ENCODE data around the gene VWF.
"Not testable (repeated sequence)": the region's sequence is repeated elsewhere in the genome, so short reads cannot be mapped to it uniquely, and the experiment has no call there.

VWF gene

DNA sequence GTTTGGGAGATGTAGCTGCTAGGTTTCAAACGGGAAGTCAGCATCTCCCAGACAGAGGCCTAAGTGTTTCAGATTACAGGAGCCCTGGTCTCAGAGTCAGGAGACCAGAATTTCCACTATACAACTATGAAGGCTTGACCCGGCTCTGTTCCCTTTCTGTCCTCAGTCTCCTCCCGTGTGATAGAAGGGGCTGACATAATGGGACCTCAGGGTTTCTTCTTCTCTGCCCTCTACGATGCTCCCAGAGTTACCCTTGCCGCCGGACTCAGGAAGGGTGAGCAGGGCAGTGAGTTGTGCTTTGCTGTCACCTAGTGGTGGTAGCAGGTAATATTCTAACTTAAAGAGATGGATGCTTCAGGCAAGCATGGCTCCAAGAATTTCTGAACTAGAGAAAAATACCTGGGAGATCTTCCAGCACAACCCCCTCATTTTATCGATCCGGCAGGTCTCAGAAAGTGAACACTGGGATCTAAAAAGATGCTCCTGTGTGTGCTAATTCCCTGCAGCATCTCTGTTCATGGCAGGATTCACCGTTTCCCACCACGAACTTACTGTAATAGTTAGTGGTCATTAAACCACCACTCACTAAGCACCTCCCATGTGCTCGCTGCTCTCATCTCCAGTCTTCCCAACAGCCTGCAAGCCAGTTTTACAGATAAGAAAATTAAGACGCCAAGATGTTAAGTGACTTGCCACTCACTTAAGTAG is 84.4 kb downstream of the VWF start:
- H3K27ac ChIP-seq (ENCODE audit: low read length), result no peak overlapping the region
- H3K27me3 ChIP-seq (ENCODE audit: low read depth, low read length), result no peaks in the 10 kb centered on the region
- H3K9me3 ChIP-seq (ENCODE audit: control insufficient read depth in 1 of 2, low read length in 2 of 2), result no peaks in the 10 kb centered on the region
- H3K4me3 ChIP-seq (ENCODE audit: low read depth in 1 of 2, low read length in 2 of 2), result no peak overlapping the region
- H3K36me3 ChIP-seq (ENCODE audit: control insufficient read depth in 1 of 2, insufficient read depth in 2 of 2, low read length in 2 of 2), result no peaks in the 10 kb centered on the region
- peaks cover 0 to 9% of the 10 kb centered on the region in 2 donors for H3K4me1 ChIP-seq (ENCODE audit: control insufficient read depth in 1 of 2, insufficient read depth in 2 of 2, low read length in 2 of 2)

DNA sequence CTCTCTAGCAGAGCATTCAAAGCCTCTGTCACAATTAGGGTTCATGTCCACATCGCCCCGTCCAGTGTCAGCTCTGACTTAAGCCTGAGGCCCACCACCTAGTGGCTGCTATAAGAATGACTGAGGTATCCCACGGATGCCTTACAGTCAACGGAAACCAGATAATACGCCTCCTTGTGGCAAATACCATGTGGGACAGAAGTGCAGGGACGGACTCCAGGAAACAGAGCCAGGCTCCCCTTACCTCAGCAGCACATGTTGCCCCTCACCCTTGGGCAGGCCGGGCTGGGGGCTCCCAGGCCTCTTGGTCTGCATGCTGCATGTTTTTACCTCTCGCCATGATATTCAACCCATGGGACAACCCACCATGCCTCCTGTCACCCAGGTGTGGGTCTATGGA is 86.3 kb downstream of the VWF start:
- Histone ChIP-seq H3K27me3 (ENCODE audit: low read depth, low read length) (no peaks in the 10 kb centered on the region), H3K27ac (ENCODE audit: low read length) (no peak overlapping the region), H3K4me3 (ENCODE audit: low read depth in 1 of 2, low read length in 2 of 2) (no peak overlapping the region), H3K9me3 (ENCODE audit: control insufficient read depth in 1 of 2, low read length in 2 of 2) (no peaks in the 10 kb centered on the region), H3K36me3 (ENCODE audit: control insufficient read depth in 1 of 2, insufficient read depth in 2 of 2, low read length in 2 of 2) (no peaks in the 10 kb centered on the region), H3K4me1 (ENCODE audit: control insufficient read depth in 1 of 2, insufficient read depth in 2 of 2, low read length in 2 of 2) (peaks cover 0 to 9% of the 10 kb centered on the region in 2 donors)

- H3K9me3 ChIP-seq (ENCODE audit: control insufficient read depth in 1 of 2, low read length in 2 of 2), result no peaks in the 10 kb centered on the region
- no peaks in the 10 kb centered on the region for H3K36me3 ChIP-seq (ENCODE audit: control insufficient read depth in 1 of 2, insufficient read depth in 2 of 2, low read length in 2 of 2)
- H3K27ac ChIP-seq (ENCODE audit: low read length), result no peak overlapping the region
- peaks cover 0 to 9% of the 10 kb centered on the region in 2 donors for H3K4me1 ChIP-seq (ENCODE audit: control insufficient read depth in 1 of 2, insufficient read depth in 2 of 2, low read length in 2 of 2)
- no peak overlapping the region for H3K4me3 ChIP-seq (ENCODE audit: low read depth in 1 of 2, low read length in 2 of 2)
- no peaks in the 10 kb centered on the region for H3K27me3 ChIP-seq (ENCODE audit: low read depth, low read length)
Observed at GRCh38 chr12:6037459-6037858, 87.0 kb downstream of the VWF start.

DNA sequence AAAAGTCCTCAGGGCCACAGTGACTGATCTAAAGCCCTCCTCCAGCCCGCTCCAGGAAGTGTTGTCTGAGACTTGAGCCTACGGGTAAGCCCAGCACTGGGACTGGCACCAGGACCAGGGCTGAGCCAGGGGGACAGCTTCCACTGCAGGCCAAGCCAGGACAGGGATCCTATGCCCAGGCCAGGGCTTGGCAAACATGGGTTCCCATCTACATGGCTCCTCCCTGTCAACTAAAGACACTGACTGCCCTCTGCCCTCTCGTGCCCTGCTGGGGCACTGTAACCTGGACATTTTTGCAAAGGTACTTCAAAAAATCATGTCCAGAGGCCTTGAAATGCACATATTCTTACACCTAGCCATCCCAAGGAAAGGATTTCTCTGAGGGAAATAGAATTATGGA is 88.0 kb downstream of the VWF start:
- Histone ChIP-seq H3K27ac (ENCODE audit: low read length) (no peak overlapping the region), H3K4me3 (ENCODE audit: low read depth in 1 of 2, low read length in 2 of 2) (no peak overlapping the region), H3K4me1 (ENCODE audit: control insufficient read depth in 1 of 2, insufficient read depth in 2 of 2, low read length in 2 of 2) (peaks cover 0 to 9% of the 10 kb centered on the region in 2 donors), H3K36me3 (ENCODE audit: control insufficient read depth in 1 of 2, insufficient read depth in 2 of 2, low read length in 2 of 2) (no peaks in the 10 kb centered on the region), H3K9me3 (ENCODE audit: control insufficient read depth in 1 of 2, low read length in 2 of 2) (no peaks in the 10 kb centered on the region), H3K27me3 (ENCODE audit: low read depth, low read length) (no peaks in the 10 kb centered on the region)

DNA sequence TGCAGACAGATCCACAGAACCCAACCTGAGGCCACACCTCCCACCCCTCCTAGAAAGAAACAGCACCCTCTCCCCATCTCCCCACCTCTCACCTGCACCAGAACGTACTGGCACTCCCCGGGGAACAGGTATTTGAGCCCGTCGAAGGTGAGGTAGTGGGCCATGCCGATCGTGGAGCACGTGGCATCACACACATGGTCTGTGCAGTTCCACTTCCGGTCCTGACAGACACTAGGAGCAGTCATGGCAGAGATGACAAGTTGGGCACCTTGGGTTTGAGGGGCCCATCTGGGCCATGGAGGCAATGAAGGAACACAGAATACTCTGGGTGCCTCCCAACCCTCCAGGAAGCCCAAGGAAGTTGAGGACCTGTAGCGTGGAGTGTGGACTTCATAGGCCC is 89.9 kb downstream of the VWF start:
- H3K36me3 ChIP-seq (ENCODE audit: control insufficient read depth in 1 of 2, insufficient read depth in 2 of 2, low read length in 2 of 2), result no peaks in the 10 kb centered on the region
- no peaks in the 10 kb centered on the region for H3K4me1 ChIP-seq (ENCODE audit: control insufficient read depth in 1 of 2, insufficient read depth in 2 of 2, low read length in 2 of 2)
- H3K4me3 ChIP-seq (ENCODE audit: low read depth in 1 of 2, low read length in 2 of 2), result no peak overlapping the region
- no peaks in the 10 kb centered on the region for H3K9me3 ChIP-seq (ENCODE audit: control insufficient read depth in 1 of 2, low read length in 2 of 2)
- no peak overlapping the region for H3K27ac ChIP-seq (ENCODE audit: low read length)
- H3K27me3 ChIP-seq (ENCODE audit: low read depth, low read length), result no peaks in the 10 kb centered on the region

DNA sequence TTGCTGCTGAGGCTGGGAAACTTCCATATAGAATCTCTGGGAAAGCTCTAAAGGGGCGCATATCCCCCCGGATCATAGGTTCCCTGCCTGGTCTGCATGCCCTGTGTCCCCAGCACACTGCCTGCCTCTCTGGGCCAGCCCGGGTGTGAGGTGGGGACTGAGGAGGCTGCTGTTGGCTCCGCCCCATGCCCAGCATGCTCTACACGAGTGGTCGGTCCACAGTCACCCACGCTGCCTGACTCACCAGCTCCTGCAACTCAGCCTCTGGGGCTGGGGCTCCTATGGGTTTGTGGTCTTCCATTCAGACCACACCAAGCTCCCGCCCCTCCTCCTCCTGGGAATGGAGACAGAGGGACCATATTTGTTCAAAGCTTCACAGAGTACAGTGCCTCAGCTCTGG is 90.9 kb downstream of the VWF start:
- H3K4me3 ChIP-seq (ENCODE audit: low read depth in 1 of 2, low read length in 2 of 2), result no peak overlapping the region
- H3K27ac ChIP-seq (ENCODE audit: low read length), result no peak overlapping the region
- no peaks in the 10 kb centered on the region for H3K36me3 ChIP-seq (ENCODE audit: control insufficient read depth in 1 of 2, insufficient read depth in 2 of 2, low read length in 2 of 2)
- no peaks in the 10 kb centered on the region for H3K9me3 ChIP-seq (ENCODE audit: control insufficient read depth in 1 of 2, low read length in 2 of 2)
- no peaks in the 10 kb centered on the region for H3K4me1 ChIP-seq (ENCODE audit: control insufficient read depth in 1 of 2, insufficient read depth in 2 of 2, low read length in 2 of 2)
- H3K27me3 ChIP-seq (ENCODE audit: low read depth, low read length), result no peaks in the 10 kb centered on the region

GRCh38 chr12:6032726-6033125 is 91.7 kb downstream of the VWF start:
- Histone ChIP-seq H3K36me3 (ENCODE audit: control insufficient read depth in 1 of 2, insufficient read depth in 2 of 2, low read length in 2 of 2) (no peaks in the 10 kb centered on the region), H3K4me1 (ENCODE audit: control insufficient read depth in 1 of 2, insufficient read depth in 2 of 2, low read length in 2 of 2) (no peaks in the 10 kb centered on the region), H3K4me3 (ENCODE audit: low read depth in 1 of 2, low read length in 2 of 2) (no peak overlapping the region), H3K9me3 (ENCODE audit: control insufficient read depth in 1 of 2, low read length in 2 of 2) (no peaks in the 10 kb centered on the region), H3K27me3 (ENCODE audit: low read depth, low read length) (no peaks in the 10 kb centered on the region), H3K27ac (ENCODE audit: low read length) (no peak overlapping the region)

DNA sequence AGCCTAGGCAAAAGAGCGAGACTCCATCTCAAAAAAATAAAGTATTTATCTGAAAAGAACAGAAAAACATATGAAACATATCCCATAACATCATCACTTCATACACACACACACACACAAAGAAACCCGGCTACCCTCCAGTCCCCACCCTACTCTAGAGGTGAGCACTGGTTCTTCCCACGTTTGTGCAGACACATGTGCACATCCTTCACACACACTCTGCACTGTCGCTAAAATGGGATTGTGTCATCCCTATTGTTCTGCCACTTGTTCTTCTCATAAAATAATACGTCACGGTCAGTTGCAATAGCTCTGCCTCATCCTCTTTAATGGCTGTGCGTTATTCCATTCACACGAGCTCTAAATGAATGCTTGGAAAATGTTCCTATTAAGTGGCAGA is 93.5 kb downstream of the VWF start:
- H3K4me1 ChIP-seq (ENCODE audit: control insufficient read depth in 1 of 2, insufficient read depth in 2 of 2, low read length in 2 of 2), result no peaks in the 10 kb centered on the region
- no peak overlapping the region for H3K27ac ChIP-seq (ENCODE audit: low read length)
- H3K9me3 ChIP-seq (ENCODE audit: control insufficient read depth in 1 of 2, low read length in 2 of 2), result peaks cover 0 to 5% of the 10 kb centered on the region in 2 donors
- no peaks in the 10 kb centered on the region for H3K36me3 ChIP-seq (ENCODE audit: control insufficient read depth in 1 of 2, insufficient read depth in 2 of 2, low read length in 2 of 2)
- no peaks in the 10 kb centered on the region for H3K27me3 ChIP-seq (ENCODE audit: low read depth, low read length)
- no peak overlapping the region for H3K4me3 ChIP-seq (ENCODE audit: low read depth in 1 of 2, low read length in 2 of 2)

GRCh38 chr12:6030081-6030480 is 94.4 kb downstream of the VWF start:
- Histone ChIP-seq H3K9me3 (ENCODE audit: control insufficient read depth in 1 of 2, low read length in 2 of 2) (peaks cover 0 to 5% of the 10 kb centered on the region in 2 donors), H3K36me3 (ENCODE audit: control insufficient read depth in 1 of 2, insufficient read depth in 2 of 2, low read length in 2 of 2) (no peaks in the 10 kb centered on the region), H3K4me3 (ENCODE audit: low read depth in 1 of 2, low read length in 2 of 2) (no peak overlapping the region), H3K27me3 (ENCODE audit: low read depth, low read length) (no peaks in the 10 kb centered on the region), H3K27ac (ENCODE audit: low read length) (no peak overlapping the region), H3K4me1 (ENCODE audit: control insufficient read depth in 1 of 2, insufficient read depth in 2 of 2, low read length in 2 of 2) (no peaks in the 10 kb centered on the region)

DNA sequence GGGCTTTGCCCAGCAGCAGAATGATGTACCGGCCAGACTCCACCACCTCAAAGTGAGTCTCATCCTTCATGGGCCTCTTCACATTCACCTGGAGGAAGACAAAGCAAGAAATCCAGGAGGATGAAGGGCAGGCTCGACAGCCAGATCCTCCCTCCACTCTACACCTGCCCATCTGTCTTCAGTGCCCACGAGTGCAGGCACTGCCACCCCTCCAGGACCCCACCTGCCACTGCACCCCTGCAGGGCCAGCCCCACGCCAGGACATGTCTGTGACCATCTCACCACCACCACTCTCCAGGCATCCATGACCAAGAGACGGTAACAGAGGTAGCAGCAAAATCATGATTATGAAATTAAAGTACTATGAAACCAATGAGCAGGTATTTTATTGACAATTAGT is 95.1 kb downstream of the VWF start:
- H3K4me3 ChIP-seq (ENCODE audit: low read depth in 1 of 2, low read length in 2 of 2), result no peak overlapping the region
- H3K27ac ChIP-seq (ENCODE audit: low read length), result no peak overlapping the region
- H3K4me1 ChIP-seq (ENCODE audit: control insufficient read depth in 1 of 2, insufficient read depth in 2 of 2, low read length in 2 of 2), result no peaks in the 10 kb centered on the region
- no peaks in the 10 kb centered on the region for H3K36me3 ChIP-seq (ENCODE audit: control insufficient read depth in 1 of 2, insufficient read depth in 2 of 2, low read length in 2 of 2)
- H3K27me3 ChIP-seq (ENCODE audit: low read depth, low read length), result no peaks in the 10 kb centered on the region
- H3K9me3 ChIP-seq (ENCODE audit: control insufficient read depth in 1 of 2, low read length in 2 of 2), result peaks cover 0 to 5% of the 10 kb centered on the region in 2 donors

GRCh38 chr12:6026998-6027397 is 97.5 kb downstream of the VWF start:
- no peaks in the 10 kb centered on the region for H3K4me1 ChIP-seq (ENCODE audit: control insufficient read depth in 1 of 2, insufficient read depth in 2 of 2, low read length in 2 of 2)
- H3K36me3 ChIP-seq (ENCODE audit: control insufficient read depth in 1 of 2, insufficient read depth in 2 of 2, low read length in 2 of 2), result no peaks in the 10 kb centered on the region
- H3K27ac ChIP-seq (ENCODE audit: low read length), result no peak overlapping the region
- H3K27me3 ChIP-seq (ENCODE audit: low read depth, low read length), result no peaks in the 10 kb centered on the region
- H3K4me3 ChIP-seq (ENCODE audit: low read depth in 1 of 2, low read length in 2 of 2), result no peak overlapping the region
- H3K9me3 ChIP-seq (ENCODE audit: control insufficient read depth in 1 of 2, low read length in 2 of 2), result peaks cover 0 to 5% of the 10 kb centered on the region in 2 donors

DNA sequence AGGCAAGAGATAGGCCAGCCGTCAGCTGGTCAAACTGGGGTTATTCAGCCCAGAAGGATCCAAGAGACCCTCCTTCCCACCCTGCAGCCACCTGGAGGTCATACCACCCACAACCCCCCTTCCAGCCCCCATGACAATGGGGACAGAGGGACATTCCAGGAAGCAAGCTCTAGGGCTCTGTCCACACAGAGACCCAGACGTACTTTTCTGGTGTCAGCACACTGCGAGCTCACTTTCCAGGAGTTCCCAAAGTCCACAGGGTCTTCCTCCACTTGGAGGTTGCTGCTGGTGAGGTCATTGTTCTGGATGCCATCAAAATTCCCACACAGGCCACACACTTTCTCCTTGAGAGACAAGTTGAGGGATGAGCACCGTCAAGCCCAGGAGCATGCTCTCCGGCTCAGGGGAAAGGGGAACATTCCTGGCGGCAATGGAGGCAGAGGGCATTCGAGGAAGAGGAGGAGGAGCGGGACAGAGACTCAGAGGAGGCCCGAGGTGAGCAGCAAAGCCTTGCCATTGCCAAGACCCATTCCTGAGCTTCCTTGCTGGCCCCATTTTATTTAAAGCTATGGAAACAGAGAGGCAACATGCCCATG is 98.7 kb downstream of the VWF start:
- H3K9me3 ChIP-seq (ENCODE audit: control insufficient read depth in 1 of 2, low read length in 2 of 2); H3K36me3 ChIP-seq (ENCODE audit: control insufficient read depth in 1 of 2, insufficient read depth in 2 of 2, low read length in 2 of 2); H3K27ac ChIP-seq (ENCODE audit: low read length); H3K27me3 ChIP-seq (ENCODE audit: low read depth, low read length); H3K4me1 ChIP-seq (ENCODE audit: control insufficient read depth in 1 of 2, insufficient read depth in 2 of 2, low read length in 2 of 2); H3K4me3 ChIP-seq (ENCODE audit: low read depth in 1 of 2, low read length in 2 of 2): not testable (repeated sequence)
